OCI-LY7 (cell line): ENCODE results near the gene SLC6A6. TPM values are rescaled to one million over a fixed set of nuclear protein-coding genes. Genes with fewer than 3 reads are reported as not detected.
"Not testable (repeated sequence)": the region's sequence is repeated elsewhere in the genome, so short reads cannot be mapped to it uniquely, and the experiment has no call there.

ENCODE experiments used
- BruUV-seq: library from RNA; stranded (reverse); fragments of 400-500 nt; replicated peaks from 2 replicates; lab custom pipeline; 2021; lab: Mats Ljungman, UMichigan
- CTCF ChIA-PET: fragments of 300-600 bp; sonication (Branson Sonifier 250); formaldehyde crosslinking; loops from one replicate; lab custom pipeline; 2022; ENCODE audit warnings: antibody characterized with exemption; ENCODE audit not compliant: unreplicated experiment; lab: Charles Lee
- POLR2A ChIA-PET: fragments of 300-600 bp; sonication (Branson Sonifier 250); formaldehyde crosslinking; loops from one replicate; lab custom pipeline; 2022; ENCODE audit warnings: antibody characterized with exemption; lab: Charles Lee
- DNase-seq: peaks from one replicate; pipeline ENCODE4 v3.0.0-alpha.2; 2015; ENCODE audit warnings: low spot score
- H2AFZ ChIP-seq: fragments of 200-600 bp; sonication (generic), shearing (Covaris generic); 2 replicates; pipeline ENCODE4 v1.6.1; 2014; ENCODE audit warnings: mild to moderate bottlenecking, antibody characterized with exemption, low read length, moderate library complexity
- H3K27ac ChIP-seq: fragments of 200-600 bp; sonication (generic); 2 replicates; pipeline ENCODE4 v1.5.1; 2014; ENCODE audit warnings: mixed run types, low read depth, mild to moderate bottlenecking, moderate library complexity, low read length, inconsistent platforms; ENCODE audit not compliant: poor library complexity, severe bottlenecking
- H3K36me3 ChIP-seq: fragments of 200-600 bp; sonication (generic); 2 replicates; pipeline ENCODE4 v1.6.1; 2014; ENCODE audit warnings: mild to moderate bottlenecking, antibody characterized with exemption, low read length, moderate library complexity, mixed read lengths; ENCODE audit not compliant: insufficient read depth
- H3K4me1 ChIP-seq: fragments of 200-600 bp; sonication (generic); 2 replicates; pipeline ENCODE4 v1.5.1; 2014; ENCODE audit warnings: mild to moderate bottlenecking, low read length; ENCODE audit not compliant: insufficient read depth, poor library complexity, severe bottlenecking
- H3K4me2 ChIP-seq: fragments of 200-600 bp; sonication (generic); 2 replicates; pipeline ENCODE4 v1.6.1; 2014; ENCODE audit warnings: mild to moderate bottlenecking, low read length
- H3K4me3 ChIP-seq: fragments of 200-600 bp; sonication (generic); 2 replicates; pipeline ENCODE4 v1.5.1; 2014; ENCODE audit warnings: mild to moderate bottlenecking, low read depth, low read length; ENCODE audit not compliant: poor library complexity, severe bottlenecking
- H3K79me2 ChIP-seq: fragments of 200-600 bp; sonication (generic); 2 replicates; pipeline ENCODE4 v1.6.1; 2016; ENCODE audit warnings: low read depth, mild to moderate bottlenecking, low read length, moderate library complexity, mixed read lengths; ENCODE audit not compliant: insufficient read depth
- H3K9me2 ChIP-seq: fragments of 200-600 bp; sonication (generic); 2 replicates; pipeline ENCODE4 v1.6.1; 2016; ENCODE audit warnings: mild to moderate bottlenecking, low read length, mixed read lengths; ENCODE audit not compliant: insufficient read depth
- H3K9me3 ChIP-seq: fragments of 200-600 bp; sonication (generic); 2 replicates; pipeline ENCODE4 v1.6.1; 2014; ENCODE audit warnings: mild to moderate bottlenecking, mixed run types, low read length, mixed read lengths
- H4K20me1 ChIP-seq: fragments of 200-600 bp; sonication (generic); 2 replicates; pipeline ENCODE4 v1.6.1; 2014; ENCODE audit warnings: mild to moderate bottlenecking, antibody characterized with exemption, low read length, moderate library complexity, mixed read lengths; ENCODE audit not compliant: insufficient read depth
- EZH2phosphoT487 ChIP-seq: fragments of 200-600 bp; sonication (generic); IDR thresholded peaks from 2 replicates; pipeline ENCODE4 v1.6.1; 2018; ENCODE audit warnings: low read depth, borderline replicate concordance, mild to moderate bottlenecking, mixed run types, antibody characterized with exemption, low read length, moderate library complexity, mixed read lengths
- intact Hi-C: fragments of 100-400 bp; cut with micrococcal nuclease; formaldehyde crosslinking; loops from one replicate; pipeline ENCODE4 v1.10.0; 2022; ENCODE audit not compliant: unreplicated experiment
- total RNA-seq, 2 experiments: library from RNA; depleted of rRNA in 1 of 2; stranded (reverse); fragments of >200 nt in 1 of 2; shearing (Covaris generic) in 1 of 2; gene quantifications; 2 replicates each; pipeline ENCODE4 v1.2.3, GENCODE V29; 2014 to 2022
- TF ChIP-seq, protein P1 (sequence below): fragments of 200-600 bp; sonication (generic); conservative IDR thresholded peaks from 2 replicates; pipeline ENCODE4 v1.5.1; 2014; ENCODE audit warnings: mild to moderate bottlenecking, antibody characterized with exemption, low read length, moderate library complexity, mixed read lengths

Gene SLC6A6
- total RNA-seq, 2 experiments from 2014 or later = 43.0 to 51.8 TPM

DNA sequence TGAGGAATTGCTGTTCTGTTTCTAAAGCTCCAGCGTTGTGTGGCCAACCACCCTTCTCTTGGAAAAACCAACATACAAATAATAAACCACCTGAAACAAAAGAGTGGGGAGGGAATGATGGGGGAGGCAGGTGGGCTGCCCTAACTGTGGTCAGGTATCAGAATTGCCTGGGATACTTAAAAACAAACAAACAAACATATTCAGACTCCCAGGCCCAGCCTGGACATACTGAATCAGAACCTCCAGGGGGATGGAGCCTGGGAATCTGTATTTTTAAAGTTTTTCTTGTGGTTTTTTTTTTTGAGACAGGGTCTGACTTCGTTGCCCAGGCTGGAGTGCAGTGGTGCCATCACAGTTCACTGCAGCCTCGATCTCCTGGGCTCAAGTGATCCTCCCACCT, 4.4 kb downstream of the SLC6A6 start:
- peaks cover 83% of the 10 kb centered on the region for H3K36me3 ChIP-seq
- peak overlapping the region; percentile 96 for H3K4me3 ChIP-seq
- BruUV-seq = no TSS peak
- ChIA-PET POLR2A (interaction anchor here (0.6 to 2.0 kb wide), 4 partner anchors 20 to 1692 kb away, joined by 3 to 12 read pairs (median 4); no protein-coding TSS in a partner anchor), CTCF (no interaction called here)
- no peak for TF ChIP-seq EZH2phosphoT487
- TF ChIP-seq, protein P1, sequence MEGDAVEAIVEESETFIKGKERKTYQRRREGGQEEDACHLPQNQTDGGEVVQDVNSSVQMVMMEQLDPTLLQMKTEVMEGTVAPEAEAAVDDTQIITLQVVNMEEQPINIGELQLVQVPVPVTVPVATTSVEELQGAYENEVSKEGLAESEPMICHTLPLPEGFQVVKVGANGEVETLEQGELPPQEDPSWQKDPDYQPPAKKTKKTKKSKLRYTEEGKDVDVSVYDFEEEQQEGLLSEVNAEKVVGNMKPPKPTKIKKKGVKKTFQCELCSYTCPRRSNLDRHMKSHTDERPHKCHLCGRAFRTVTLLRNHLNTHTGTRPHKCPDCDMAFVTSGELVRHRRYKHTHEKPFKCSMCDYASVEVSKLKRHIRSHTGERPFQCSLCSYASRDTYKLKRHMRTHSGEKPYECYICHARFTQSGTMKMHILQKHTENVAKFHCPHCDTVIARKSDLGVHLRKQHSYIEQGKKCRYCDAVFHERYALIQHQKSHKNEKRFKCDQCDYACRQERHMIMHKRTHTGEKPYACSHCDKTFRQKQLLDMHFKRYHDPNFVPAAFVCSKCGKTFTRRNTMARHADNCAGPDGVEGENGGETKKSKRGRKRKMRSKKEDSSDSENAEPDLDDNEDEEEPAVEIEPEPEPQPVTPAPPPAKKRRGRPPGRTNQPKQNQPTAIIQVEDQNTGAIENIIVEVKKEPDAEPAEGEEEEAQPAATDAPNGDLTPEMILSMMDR = no peak
- H3K27ac ChIP-seq = peak overlapping the region; percentile 91
- no peak overlapping the region for H2AFZ ChIP-seq
- H3K9me3 ChIP-seq = no peaks in the 10 kb centered on the region
- H3K4me2 ChIP-seq = peak overlapping the region; percentile 90
- intact Hi-C loops = loop anchor here (10.0 kb wide), 2 partner anchors 278 to 1742 kb away; partner anchors contain the start of gene RAF1
- H3K79me2 ChIP-seq = peaks cover 92% of the 10 kb centered on the region
- H3K4me1 ChIP-seq = peaks cover 73% of the 10 kb centered on the region
- H3K9me2 ChIP-seq = no peaks in the 10 kb centered on the region
- no peak for DNase-seq
- peaks cover 42% of the 10 kb centered on the region for H4K20me1 ChIP-seq

DNA sequence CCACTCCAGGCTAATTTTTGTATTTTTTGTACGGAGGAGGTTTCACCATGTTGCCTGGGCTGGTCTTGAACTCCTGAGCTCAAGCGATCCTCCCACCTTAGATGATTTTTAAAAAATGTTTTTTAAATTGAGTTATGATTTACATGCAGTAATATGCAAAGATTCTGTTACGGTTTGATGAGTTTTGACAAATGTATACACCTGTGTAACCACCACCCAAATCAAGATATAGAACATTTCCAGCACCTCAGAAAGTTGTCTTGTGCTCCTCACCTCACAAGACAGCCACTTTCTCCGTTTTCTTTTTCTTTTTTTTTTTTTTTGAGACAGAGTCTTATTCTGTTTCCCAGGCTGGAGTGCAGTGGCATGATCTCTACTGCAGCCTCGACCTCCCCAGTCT, 4.8 kb downstream of the SLC6A6 start:
- intact Hi-C loops = loop anchor here (10.0 kb wide), 2 partner anchors 278 to 1742 kb away; partner anchors contain the start of gene RAF1
- H3K36me3 ChIP-seq = peaks cover 88% of the 10 kb centered on the region
- H3K4me2 ChIP-seq = peak overlapping the region; percentile 90
- H3K9me3 ChIP-seq = no peaks in the 10 kb centered on the region
- BruUV-seq = no TSS peak
- POLR2A ChIA-PET = interaction anchor here (0.6 to 2.0 kb wide), 6 partner anchors 17 to 1691 kb away, joined by 3 to 12 read pairs (median 4); no protein-coding TSS in a partner anchor
- peaks cover 73% of the 10 kb centered on the region for H3K4me1 ChIP-seq
- no peaks in the 10 kb centered on the region for H3K9me2 ChIP-seq
- H3K79me2 ChIP-seq = peaks cover 97% of the 10 kb centered on the region
- peaks cover 42% of the 10 kb centered on the region for H4K20me1 ChIP-seq
- peak overlapping the region; percentile 91 for H3K27ac ChIP-seq
- H2AFZ ChIP-seq = no peak overlapping the region
- TF ChIP-seq, protein P1 = no peak
- TF ChIP-seq EZH2phosphoT487 = no peak
- DNase-seq = peak; percentile 74
- CTCF ChIA-PET = no interaction called here
- peak overlapping the region; percentile 96 for H3K4me3 ChIP-seq

DNA sequence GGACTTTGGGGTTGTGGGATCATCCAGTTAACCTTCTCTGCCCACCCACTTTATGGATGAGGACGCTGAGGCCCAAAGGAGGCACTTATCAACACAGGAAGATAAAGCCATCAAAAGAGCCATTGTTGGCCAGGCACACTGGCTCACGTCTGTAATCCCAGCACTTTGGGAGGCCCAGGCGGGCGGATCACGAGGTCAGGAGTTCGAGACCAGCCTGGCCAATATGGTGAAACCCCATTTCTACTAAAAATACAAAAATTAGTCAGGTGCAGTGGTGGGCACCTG, 7.3 kb downstream of the SLC6A6 start:
- H3K4me2 ChIP-seq = peak overlapping the region; percentile 16; the same call in 1 of the 2 replicates
- CTCF ChIA-PET = not testable (repeated sequence)

More for the DNA sequence above, 7.3 kb downstream of the SLC6A6 start:
- H3K27ac ChIP-seq, H3K9me2 ChIP-seq, H3K4me3 ChIP-seq, H2AFZ ChIP-seq, POLR2A ChIA-PET, H3K9me3 ChIP-seq, DNase-seq, BruUV-seq: not testable (repeated sequence)
- Histone ChIP-seq H4K20me1 (peaks cover 42% of the 10 kb centered on the region), H3K79me2 (peaks cover 100% of the 10 kb centered on the region), H3K36me3 (peaks cover 92% of the 10 kb centered on the region), H3K4me1 (peaks cover 97% of the 10 kb centered on the region)
- intact Hi-C loops = loop anchor here (10.0 kb wide), 2 partner anchors 275 to 1745 kb away; partner anchors contain the start of gene RAF1
